K562 (cell line): ENCODE results near the gene PAEP. TPM values are rescaled to one million over a fixed set of nuclear protein-coding genes. Genes with fewer than 3 reads are reported as not detected.

Experiments
- ATAC-seq: fragments of 200-7000 bp; cut with Tn5 transposase; 3 replicates; pipeline ENCODE4 v1.9.1; 2020; ENCODE audit warnings: moderate library complexity
- BruUV-seq: library from RNA; stranded (reverse); fragments of 400-500 nt; replicated peaks from 2 replicates; lab custom pipeline; 2021; lab: Mats Ljungman, UMichigan
- CTCF ChIA-PET: fragments of 300-600 bp; formaldehyde crosslinking; extraction: SDS; loops from one replicate; lab custom pipeline; 2021; ENCODE audit warnings: low intra/inter-chr PET ratio; lab: Yijun Ruan, JAX
- POLR2A ChIA-PET: fragments of 300-600, 350-650 bp; sonication (Branson Sonifier 250); formaldehyde crosslinking; extraction: SDS; loops from one replicate; lab custom pipeline; 2021; ENCODE audit warnings: antibody characterized with exemption, inconsistent platforms; lab: Yijun Ruan, JAX
- DNase-seq, 4 experiments: peaks; one replicate each; pipeline versions ENCODE4 v3.0.0 to v3.0.0-alpha.2; 2011 to 2018; ENCODE audit warnings: low spot score in 3 of 4, mixed read lengths in 3 of 4; ENCODE audit errors: extremely low read depth in 1 of 4
- FAIRE-seq: peaks from 2 replicates; lab custom pipeline; 2011; peaks lifted over from hg19 to GRCh38; lab: Jason Lieb, UNC
- H2AFZ ChIP-seq: 2 replicates; pipeline ENCODE4 v1.6.0; 2011; ENCODE audit warnings: low read depth, low read length, control low read depth, inconsistent platforms
- H3K27ac ChIP-seq: fragments of 200-600 bp; 3 replicates; pipeline ENCODE4 v1.8.0; 2011; ENCODE audit warnings: low read depth, mild to moderate bottlenecking, control low read depth, inconsistent platforms, low read length, moderate library complexity, mixed read lengths; ENCODE audit errors: extremely low read depth
- H3K27me3 ChIP-seq, 2 experiments: fragments of 300-600 bp in 1 of 2; 2 replicates in 1 of 2; 3 replicates in 1 of 2; pipeline versions ENCODE4 v1.6.0 to v1.8.0; 2011; ENCODE audit warnings: inconsistent platforms in 2 of 2, low read length in 2 of 2, mild to moderate bottlenecking in 1 of 2, mixed read lengths in 1 of 2, moderate library complexity in 1 of 2; ENCODE audit not compliant: control insufficient read depth in 2 of 2, insufficient read depth in 2 of 2
- H3K36me3 ChIP-seq: fragments of 300-600 bp; 3 replicates; pipeline ENCODE4 v1.8.0; 2011; ENCODE audit warnings: mild to moderate bottlenecking, low read length, inconsistent platforms; ENCODE audit not compliant: control insufficient read depth, insufficient read depth
- H3K4me1 ChIP-seq, 2 experiments: fragments of 200-600 bp in 1 of 2; replicated peaks in 1 of 2; 2 replicates in 1 of 2; 3 replicates in 1 of 2; pipeline versions ENCODE4 v1.5.1 to v1.8.0; 2011; ENCODE audit warnings: inconsistent platforms in 2 of 2, low read length in 2 of 2, mild to moderate bottlenecking in 1 of 2, mixed read lengths in 1 of 2, moderate library complexity in 1 of 2; ENCODE audit not compliant: control insufficient read depth in 2 of 2, insufficient read depth in 2 of 2
- H3K4me2 ChIP-seq: 2 replicates; pipeline ENCODE4 v1.6.1; 2011; ENCODE audit warnings: low read length, control low read depth, inconsistent platforms, mixed read lengths; ENCODE audit not compliant: insufficient read depth
- H3K4me3 ChIP-seq: fragments of 200-600 bp; sonication (generic), shearing (Covaris generic); 2 replicates; pipeline ENCODE4 v1.5.1; 2016; ENCODE audit warnings: control low read depth, inconsistent platforms
- H3K79me2 ChIP-seq: fragments of 200-600 bp; 3 replicates; pipeline ENCODE4 v1.8.0; 2011; ENCODE audit warnings: low read length, inconsistent platforms; ENCODE audit not compliant: control insufficient read depth, insufficient read depth
- H3K9ac ChIP-seq, 2 experiments: 2 replicates each; pipeline versions ENCODE4 v1.6.0 to v1.6.1; 2011; ENCODE audit warnings: low read depth in 2 of 2, low read length in 2 of 2, control low read depth in 1 of 2, inconsistent platforms in 1 of 2, mild to moderate bottlenecking in 1 of 2, mixed read lengths in 1 of 2; ENCODE audit not compliant: insufficient read depth in 1 of 2
- H3K9me1 ChIP-seq: one replicate; pipeline ENCODE4 v1.6.0; 2011; ENCODE audit warnings: inconsistent platforms, mild to moderate bottlenecking, low read length, moderate library complexity; ENCODE audit not compliant: control insufficient read depth, insufficient read depth
- H3K9me3 ChIP-seq: replicated peaks from 2 replicates; pipeline ENCODE4 v1.5.1; 2011; ENCODE audit warnings: low read depth, low read length, inconsistent platforms; ENCODE audit not compliant: control insufficient read depth, insufficient read depth
- H4K20me1 ChIP-seq: replicated peaks from 2 replicates; pipeline ENCODE4 v1.6.1; 2011; ENCODE audit warnings: low read length, inconsistent platforms, mixed read lengths; ENCODE audit not compliant: control insufficient read depth, insufficient read depth
- CEBPZ ChIP-seq: fragments of 150-350 bp; IDR thresholded peaks from 2 replicates; pipeline ENCODE4 v1.6.1; 2014; ENCODE audit warnings: low read depth, mild to moderate bottlenecking, low read length, borderline replicate concordance
- JUNB ChIP-seq: fragments of 450-650 bp; formaldehyde crosslinking; conservative IDR thresholded peaks from 2 replicates; pipeline ENCODE4 v1.4.0; 2020; ENCODE audit warnings: mild to moderate bottlenecking
- LARP7 ChIP-seq: fragments of 450-650 bp; IDR thresholded peaks from 2 replicates; pipeline ENCODE4 v1.6.1; 2016
- MITF ChIP-seq: IDR thresholded peaks from 2 replicates; pipeline ENCODE4 v1.6.1; 2014; ENCODE audit warnings: antibody characterized with exemption
- NFYB ChIP-seq: IDR thresholded peaks from 2 replicates; pipeline ENCODE4 v1.6.1; 2011; ENCODE audit warnings: mild to moderate bottlenecking, moderate library complexity; ENCODE audit not compliant: insufficient read length; ENCODE audit errors: extremely low read depth
- SMAD1 ChIP-seq: fragments of 150-350 bp; IDR thresholded peaks from 2 replicates; pipeline ENCODE4 v1.6.1; 2014; ENCODE audit warnings: low read length, low read depth; ENCODE audit not compliant: partially characterized antibody
- ZNF699 ChIP-seq: fragments of 250-450 bp; sonication (Bioruptor Pico); IDR thresholded peaks from 2 replicates; pipeline ENCODE4 v1.8.0; 2021; ENCODE audit warnings: mild to moderate bottlenecking, moderate library complexity; ENCODE audit not compliant: insufficient replicate concordance
- WGBS: fragments of 100-300 bp; shearing (Covaris generic); methylation state at CpG from one replicate; pipeline ENCODE4 v1.1.6; 2016; ENCODE audit warnings: low coverage, mixed read lengths; ENCODE audit not compliant: insufficient coverage; ENCODE audit errors: missing lambda C conversion rate; 5-methylcytosine and 5-hydroxymethylcytosine counted together
- in situ Hi-C: fragments of 300-500 bp; cut with MboI; formaldehyde crosslinking; loops from 4 replicates; pipeline ENCODE4 v1.15.0; 2018; ENCODE audit warnings: inconsistent platforms, mixed read lengths
- intact Hi-C: fragments of 100-400 bp; cut with micrococcal nuclease; formaldehyde crosslinking; loops from 2 replicates; pipeline ENCODE4 v1.14.2; 2022
- polyA plus RNA-seq, 8 experiments: library from polyadenylated mRNA; depleted of rRNA in 4 of 8; stranded (reverse) in 5 of 8; unstranded in 3 of 8; fragments of >200 nt; fragmentation: Nextera tagmentation in 2 of 8; fragmentation: Illumina TruSeq in 1 of 8; extraction: Ambion mirVana in 2 of 8; extraction: Trizol in 1 of 8; gene quantifications; 2 replicates each; pipeline versions ENCODE4 v1.2.1 to v1.2.3, GENCODE V29; 2011 to 2014; ENCODE audit warnings: inconsistent platforms in 1 of 8, missing spikeins in 1 of 8
- total RNA-seq, 7 experiments: library from RNA; depleted of rRNA in 6 of 7; stranded (reverse); fragments of >200 nt in 6 of 7; fragmentation: Illumina TruSeq in 2 of 7; extraction: Trizol in 2 of 7; gene quantifications; 2 replicates each; pipeline versions ENCODE4 v1.2.1 to v1.2.3, GENCODE V29; 2011 to 2021; ENCODE audit warnings: low replicate concordance in 1 of 7
- TF ChIP-seq, protein P1 (sequence below): sonication (generic); formaldehyde crosslinking; IDR thresholded peaks from 2 replicates; pipeline ENCODE4 v1.9.0; 2022; ENCODE audit warnings: mild to moderate bottlenecking, missing genetic modification reagents

Gene PAEP
- total and polyA plus RNA-seq, 9 of the 15 experiments (the other 6 are each of a cell fraction or from before 2014, with no cell fraction given) = 0.22 to 4.5 (median 0.58) TPM

DNA sequence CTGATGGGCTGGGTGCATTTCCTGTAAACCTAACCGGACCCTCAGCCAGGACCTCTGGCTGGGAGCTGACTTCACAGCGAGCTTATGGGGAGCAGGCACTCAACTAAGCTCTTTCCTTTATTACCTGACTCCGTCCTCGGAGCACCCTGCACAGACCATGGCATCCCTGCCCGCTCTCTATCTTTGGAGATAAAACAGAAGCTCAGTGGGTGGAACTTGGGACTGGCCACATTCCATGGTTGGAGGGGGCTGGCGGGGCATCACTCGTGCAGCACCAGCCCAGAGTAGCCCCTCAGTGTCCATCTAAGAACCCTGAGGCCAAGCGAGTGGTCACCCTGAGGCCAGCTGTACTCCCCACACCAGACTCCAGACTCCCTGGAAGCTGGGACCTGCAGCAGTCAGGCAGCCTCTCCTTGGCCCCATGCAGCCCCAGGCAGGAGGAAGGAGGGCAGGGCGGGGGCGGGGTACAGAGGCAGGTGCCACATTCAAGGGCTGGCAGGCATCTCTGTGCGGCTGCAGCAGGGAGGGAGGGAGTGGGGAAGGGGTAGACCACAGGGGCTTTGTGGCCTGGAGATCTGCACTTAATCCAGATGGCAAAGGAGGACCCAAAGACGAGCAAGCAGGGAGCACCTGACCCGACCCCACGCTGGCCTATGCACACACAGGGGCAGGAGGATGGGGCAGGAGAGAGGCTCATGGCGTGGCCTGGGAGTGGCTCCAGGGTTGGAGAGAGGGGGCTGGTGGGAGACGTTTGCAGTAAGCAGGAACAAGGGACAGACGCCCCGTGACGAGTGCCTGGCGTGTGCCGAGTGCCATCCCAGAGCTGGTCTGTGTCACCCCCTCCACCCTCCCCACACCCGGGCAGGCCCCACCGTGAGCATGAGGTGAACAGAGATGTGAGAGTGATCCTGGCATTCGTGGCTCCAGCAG, 51.7 kb downstream of the PAEP start:
- Histone ChIP-seq H3K9me3 (no peaks in the 10 kb centered on the region), H3K79me2 (no peaks in the 10 kb centered on the region), H3K4me2 (no peak overlapping the region), H3K36me3 (no peaks in the 10 kb centered on the region), H2AFZ (no peak overlapping the region), H4K20me1 (peaks cover 9% of the 10 kb centered on the region), H3K27me3 (peaks cover 11 to 54% of the 10 kb centered on the region in 2 experiments; a peak in 3 of 5 replicates), H3K9me1 (no peaks in the 10 kb centered on the region), H3K4me3 (no peak overlapping the region), H3K27ac (no peak overlapping the region), H3K4me1 (peaks cover 0 to 26% of the 10 kb centered on the region in 2 experiments; a peak in 2 of 5 replicates), H3K9ac (no peak overlapping the region)
- ChIA-PET CTCF (no interaction called here), POLR2A (no interaction called here)
- 2% methylated on average over 19 of the region's 24 CpGs for WGBS
- BruUV-seq = no TSS peak
- intact Hi-C loops = no loop called here
- in situ Hi-C loops = no loop called here
- no peak for TF ChIP-seq LARP7
- TF ChIP-seq ZNF699 = no peak
- TF ChIP-seq, protein P1, sequence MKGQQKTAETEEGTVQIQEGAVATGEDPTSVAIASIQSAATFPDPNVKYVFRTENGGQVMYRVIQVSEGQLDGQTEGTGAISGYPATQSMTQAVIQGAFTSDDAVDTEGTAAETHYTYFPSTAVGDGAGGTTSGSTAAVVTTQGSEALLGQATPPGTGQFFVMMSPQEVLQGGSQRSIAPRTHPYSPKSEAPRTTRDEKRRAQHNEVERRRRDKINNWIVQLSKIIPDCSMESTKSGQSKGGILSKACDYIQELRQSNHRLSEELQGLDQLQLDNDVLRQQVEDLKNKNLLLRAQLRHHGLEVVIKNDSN (CRISPR knock-in tag) = no peak
- no peak for TF ChIP-seq SMAD1
- no peak for TF ChIP-seq CEBPZ
- TF ChIP-seq JUNB (CRISPR knock-in tag) = no peak
- no peak for TF ChIP-seq MITF
- TF ChIP-seq NFYB = no peak
- ATAC-seq (no peak), DNase-seq (peak in 2 of 4 experiments; percentile 4 to 6), FAIRE-seq (no peak)
